Caco-2 (cell line): ENCODE data around the gene HDHD5. TPM values are rescaled to one million over a fixed set of nuclear protein-coding genes. Genes with fewer than 3 reads are reported as not detected.

Experiments
- BruUV-seq: library from RNA; stranded (reverse); fragments of 400-500 nt; replicated peaks from 2 replicates; lab custom pipeline; 2021; lab: Mats Ljungman, UMichigan
- CTCF ChIA-PET: fragments of 300-600 bp; sonication (Branson Sonifier 250); formaldehyde crosslinking; loops from one replicate; lab custom pipeline; 2022; ENCODE audit warnings: antibody characterized with exemption; lab: Charles Lee
- POLR2A ChIA-PET: fragments of 300-600 bp; sonication (Branson Sonifier 250); formaldehyde crosslinking; loops from one replicate; lab custom pipeline; 2022; ENCODE audit warnings: antibody characterized with exemption; lab: Charles Lee
- DNase-seq, 2 experiments: peaks; one replicate each; pipeline versions ENCODE4 v3.0.0 to v3.0.0-alpha.2; 2020 to 2022
- H3K27me3 ChIP-seq: replicated peaks from 2 replicates; pipeline ENCODE4 v1.6.0; 2011; ENCODE audit warnings: low read length; ENCODE audit not compliant: control insufficient read depth, insufficient read depth
- H3K36me3 ChIP-seq: 2 replicates; pipeline ENCODE4 v1.5.1; 2011; ENCODE audit warnings: low read length; ENCODE audit not compliant: control insufficient read depth, insufficient read depth
- H3K4me1 ChIP-seq: fragments of 250-450 bp; sonication (Bioruptor Pico); 2 replicates; pipeline ENCODE4 v1.5.1; 2020; ENCODE audit warnings: mild to moderate bottlenecking
- H3K4me3 ChIP-seq: 2 replicates; pipeline ENCODE4 v1.5.1; 2011; ENCODE audit warnings: low read depth, mild to moderate bottlenecking, control low read depth, low read length
- H3K9me3 ChIP-seq: fragments of 250-450 bp; sonication (Bioruptor Pico); 2 replicates; pipeline ENCODE4 v1.5.1; 2020; ENCODE audit warnings: mild to moderate bottlenecking, moderate library complexity
- H3K27ac Mint-ChIP-seq: one replicate; pipeline ENCODE4 v1.8.0; 2022; ENCODE audit warnings: mixed read lengths; ENCODE audit not compliant: unreplicated experiment
- H3K27me3 Mint-ChIP-seq: one replicate; pipeline ENCODE4 v1.8.0; 2022; ENCODE audit warnings: mixed read lengths; ENCODE audit not compliant: insufficient read depth, unreplicated experiment
- H3K36me3 Mint-ChIP-seq: one replicate; pipeline ENCODE4 v1.8.0; 2022; ENCODE audit warnings: mild to moderate bottlenecking, mixed read lengths; ENCODE audit not compliant: insufficient read depth, unreplicated experiment
- H3K4me1 Mint-ChIP-seq: one replicate; pipeline ENCODE4 v1.8.0; 2022; ENCODE audit warnings: low read depth, mixed read lengths; ENCODE audit not compliant: unreplicated experiment
- H3K4me3 Mint-ChIP-seq: one replicate; pipeline ENCODE4 v1.8.0; 2022; ENCODE audit warnings: mild to moderate bottlenecking, moderate library complexity, mixed read lengths; ENCODE audit not compliant: unreplicated experiment
- H3K9me3 Mint-ChIP-seq: one replicate; pipeline ENCODE4 v1.8.0; 2022; ENCODE audit warnings: mixed read lengths; ENCODE audit not compliant: unreplicated experiment
- intact Hi-C: fragments of 100-400 bp; cut with micrococcal nuclease; formaldehyde crosslinking; loops from one replicate; pipeline ENCODE4 v1.10.0; 2022; ENCODE audit not compliant: unreplicated experiment
- total RNA-seq: library from RNA; stranded (reverse); gene quantifications from 2 replicates; pipeline ENCODE4 v1.2.3, GENCODE V29; 2022
- TF ChIP-seq, protein P1 (sequence below), 2 experiments: fragments of 200-600 bp in 1 of 2; IDR thresholded peaks; 1 replicate in 1 of 2; 2 replicates in 1 of 2; pipeline versions ENCODE4 v1.5.1 to v1.8.0; 2011 to 2022; ENCODE audit warnings: antibody characterized with exemption in 1 of 2, control low read depth in 1 of 2, inconsistent platforms in 1 of 2, low read depth in 1 of 2, low read length in 1 of 2, mild to moderate bottlenecking in 1 of 2, moderate library complexity in 1 of 2; ENCODE audit not compliant: insufficient read depth in 1 of 2, severe bottlenecking in 1 of 2, unreplicated experiment in 1 of 2

The HDHD5 gene
- total RNA-seq, 1 experiment from 2014 or later = 57.0 TPM

DNA sequence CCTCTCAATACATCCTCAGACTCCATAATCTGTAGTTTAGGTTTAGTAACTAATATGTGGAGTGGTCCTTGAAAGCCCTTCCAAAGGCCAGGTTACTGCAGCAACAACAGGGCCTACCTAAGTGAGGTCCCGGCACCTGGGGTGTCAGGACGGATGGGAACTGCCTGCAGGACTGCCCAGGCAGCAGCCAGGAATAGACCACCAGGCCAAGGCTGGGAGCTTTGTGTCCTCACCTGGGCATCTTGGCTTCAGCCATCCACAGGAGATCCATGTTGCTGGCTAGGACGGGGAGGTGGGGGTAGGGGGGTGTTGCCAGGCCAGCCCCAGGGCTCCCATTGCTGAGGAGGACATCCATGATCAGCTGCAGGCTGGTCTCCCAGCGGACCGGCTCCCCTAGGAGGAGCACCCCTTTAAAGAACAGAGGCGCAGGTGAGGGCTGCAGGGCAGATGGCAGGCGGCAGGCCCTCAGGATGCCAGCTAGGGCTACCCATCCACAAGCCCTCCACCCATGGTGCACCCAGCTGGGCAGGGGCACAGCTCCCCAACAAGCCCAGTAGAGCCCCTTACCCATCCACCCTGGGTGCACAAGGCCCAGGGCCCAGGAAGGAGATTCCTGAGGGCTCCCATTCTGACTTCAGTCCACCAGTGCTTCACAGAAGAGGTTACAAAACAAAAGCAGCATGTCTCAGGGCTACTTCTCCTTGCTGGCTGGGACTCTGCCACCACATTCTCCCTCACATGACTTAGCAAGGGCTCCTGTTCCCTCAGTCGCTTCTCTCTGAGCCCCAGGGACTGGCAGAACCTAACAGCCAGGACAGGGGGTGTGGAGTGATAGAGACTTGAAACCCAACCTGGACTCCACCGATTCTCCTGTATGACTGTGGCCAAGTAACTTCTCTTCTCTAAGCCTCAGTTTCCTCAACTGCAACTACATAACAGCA lies 18.0 kb downstream of the HDHD5 start:
- no peaks in the 10 kb centered on the region for H3K9me3 Mint-ChIP-seq
- H3K4me3 ChIP-seq = no peak overlapping the region
- CTCF ChIA-PET = no interaction called here
- DNase-seq = no peak
- BruUV-seq = no TSS peak
- H3K9me3 ChIP-seq = no peaks in the 10 kb centered on the region
- H3K4me1 Mint-ChIP-seq = no peaks in the 10 kb centered on the region
- no peak overlapping the region for H3K27ac Mint-ChIP-seq
- POLR2A ChIA-PET = no interaction called here
- TF ChIP-seq, protein P1, sequence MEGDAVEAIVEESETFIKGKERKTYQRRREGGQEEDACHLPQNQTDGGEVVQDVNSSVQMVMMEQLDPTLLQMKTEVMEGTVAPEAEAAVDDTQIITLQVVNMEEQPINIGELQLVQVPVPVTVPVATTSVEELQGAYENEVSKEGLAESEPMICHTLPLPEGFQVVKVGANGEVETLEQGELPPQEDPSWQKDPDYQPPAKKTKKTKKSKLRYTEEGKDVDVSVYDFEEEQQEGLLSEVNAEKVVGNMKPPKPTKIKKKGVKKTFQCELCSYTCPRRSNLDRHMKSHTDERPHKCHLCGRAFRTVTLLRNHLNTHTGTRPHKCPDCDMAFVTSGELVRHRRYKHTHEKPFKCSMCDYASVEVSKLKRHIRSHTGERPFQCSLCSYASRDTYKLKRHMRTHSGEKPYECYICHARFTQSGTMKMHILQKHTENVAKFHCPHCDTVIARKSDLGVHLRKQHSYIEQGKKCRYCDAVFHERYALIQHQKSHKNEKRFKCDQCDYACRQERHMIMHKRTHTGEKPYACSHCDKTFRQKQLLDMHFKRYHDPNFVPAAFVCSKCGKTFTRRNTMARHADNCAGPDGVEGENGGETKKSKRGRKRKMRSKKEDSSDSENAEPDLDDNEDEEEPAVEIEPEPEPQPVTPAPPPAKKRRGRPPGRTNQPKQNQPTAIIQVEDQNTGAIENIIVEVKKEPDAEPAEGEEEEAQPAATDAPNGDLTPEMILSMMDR (IDR thresholded peaks at IDR 0.05; ENCODE audit: insufficient read depth in 1 of 2, low read depth in 1 of 2, low read length in 1 of 2, severe bottlenecking in 1 of 2, unreplicated experiment in 1 of 2) = no peak
- H3K27me3 ChIP-seq = no peaks in the 10 kb centered on the region
- no peak overlapping the region for H3K4me3 Mint-ChIP-seq
- no peaks in the 10 kb centered on the region for H3K27me3 Mint-ChIP-seq
- H3K36me3 Mint-ChIP-seq = peaks cover 35% of the 10 kb centered on the region
- H3K4me1 ChIP-seq = no peaks in the 10 kb centered on the region
- peaks cover 3% of the 10 kb centered on the region; the same call in 1 of the 2 replicates for H3K36me3 ChIP-seq
- intact Hi-C loops = no loop called here

DNA sequence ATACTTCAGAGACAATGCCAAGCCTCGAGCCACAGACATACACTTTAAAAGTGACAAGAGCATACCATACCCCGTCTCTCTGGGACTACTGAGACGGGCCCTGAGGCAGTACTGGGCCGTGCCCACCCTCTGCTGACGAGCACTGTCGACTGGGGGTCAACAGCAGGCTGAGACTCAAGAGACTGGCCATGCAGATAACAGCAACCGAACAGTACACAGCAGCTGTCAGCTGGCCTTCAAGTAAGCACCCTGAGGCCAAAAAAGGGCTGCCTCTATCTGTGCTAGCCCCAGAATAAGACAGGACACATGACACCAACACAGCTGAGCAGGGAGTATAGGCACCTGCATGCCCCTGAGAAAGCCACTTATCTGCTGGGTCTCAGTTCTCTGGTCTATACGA lies 19.1 kb downstream of the HDHD5 start:
- H3K36me3 ChIP-seq = peaks cover 1% of the 10 kb centered on the region; the same call in 1 of the 2 replicates
- H3K27ac Mint-ChIP-seq = no peak overlapping the region
- no peaks in the 10 kb centered on the region for H3K27me3 ChIP-seq
- no peaks in the 10 kb centered on the region for H3K9me3 ChIP-seq
- peaks cover 29% of the 10 kb centered on the region for H3K36me3 Mint-ChIP-seq
- H3K4me3 ChIP-seq = no peak overlapping the region
- DNase-seq = no peak
- H3K9me3 Mint-ChIP-seq = no peaks in the 10 kb centered on the region
- POLR2A ChIA-PET = no interaction called here
- H3K4me1 ChIP-seq = no peaks in the 10 kb centered on the region
- TF ChIP-seq, protein P1 (IDR thresholded peaks at IDR 0.05; ENCODE audit: insufficient read depth in 1 of 2, low read depth in 1 of 2, low read length in 1 of 2, severe bottlenecking in 1 of 2, unreplicated experiment in 1 of 2) = no peak
- no peaks in the 10 kb centered on the region for H3K27me3 Mint-ChIP-seq
- H3K4me1 Mint-ChIP-seq = no peaks in the 10 kb centered on the region
- BruUV-seq = no TSS peak
- CTCF ChIA-PET = no interaction called here
- H3K4me3 Mint-ChIP-seq = no peak overlapping the region
- intact Hi-C loops = no loop called here

DNA sequence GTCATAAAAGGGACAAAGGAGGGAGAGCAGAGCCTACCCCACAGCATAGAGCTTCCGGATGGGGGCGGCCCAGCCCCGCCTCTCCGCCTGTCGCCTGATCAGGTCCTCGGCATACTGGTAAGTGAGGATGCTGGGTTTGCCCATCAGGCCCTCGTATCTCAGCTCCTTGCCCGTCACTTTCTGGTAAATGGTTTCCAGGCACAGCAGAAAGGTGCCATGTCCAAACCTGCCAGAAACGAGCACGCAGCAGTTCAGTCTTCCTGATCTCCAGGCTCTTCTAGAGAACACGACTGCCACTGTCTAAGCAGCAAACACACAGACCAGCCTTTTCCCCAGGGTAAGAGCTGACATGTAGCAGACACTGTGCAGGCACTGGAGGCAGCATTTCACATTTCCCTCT lies 20.6 kb downstream of the HDHD5 start:
- H3K9me3 Mint-ChIP-seq = no peaks in the 10 kb centered on the region

More for the DNA sequence above, 20.6 kb downstream of the HDHD5 start:
- no TSS peak for BruUV-seq
- ChIA-PET CTCF (no interaction called here), POLR2A (no interaction called here)
- Histone ChIP-seq H3K9me3 (no peaks in the 10 kb centered on the region), H3K27me3 (no peaks in the 10 kb centered on the region), H3K4me3 (no peak overlapping the region), H3K4me1 (no peaks in the 10 kb centered on the region), H3K36me3 (peaks cover 1% of the 10 kb centered on the region; the same call in 1 of the 2 replicates)
- Mint-ChIP-seq H3K27ac (no peak overlapping the region), H3K4me1 (no peaks in the 10 kb centered on the region), H3K4me3 (no peak overlapping the region), H3K36me3 (peaks cover 25% of the 10 kb centered on the region), H3K27me3 (no peaks in the 10 kb centered on the region)
- intact Hi-C loops = no loop called here
- DNase-seq = no peak
- TF ChIP-seq, protein P1 (IDR thresholded peaks at IDR 0.05; ENCODE audit: insufficient read depth in 1 of 2, low read depth in 1 of 2, low read length in 1 of 2, severe bottlenecking in 1 of 2, unreplicated experiment in 1 of 2) = no peak
